ENCODE results near the gene DHX35.

GRCh38 chr20:38999217-38999616, 37.1 kb downstream of the DHX35 start:
- TF ChIP-seq CBX3 (IDR thresholded peaks at IDR 0.05; ENCODE audit: borderline replicate concordance, low read depth) (no peak), CTCF (IDR thresholded peaks at IDR 0.05 in 2 of 3, conservative IDR thresholded peaks at IDR 0.05 in 1 of 3; ENCODE audit: control insufficient read depth in 2 of 3, extremely low read depth in 1 of 3, insufficient read depth in 1 of 3, low read depth in 3 of 3, low read length in 3 of 3) (no peak), TCF7 (IDR thresholded peaks at IDR 0.05; ENCODE audit: borderline replicate concordance) (no peak), FOS (IDR thresholded peaks at IDR 0.05; ENCODE audit: borderline replicate concordance, extremely low read depth, insufficient read length) (no peak), EP300 (IDR thresholded peaks at IDR 0.05; ENCODE audit: borderline replicate concordance in 1 of 2, control insufficient read depth in 1 of 2, low read depth in 2 of 2, low read length in 2 of 2) (no peak), ETV6 (conservative IDR thresholded peaks at IDR 0.05 in 1 of 2, IDR thresholded peaks at IDR 0.05 in 1 of 2; ENCODE audit: borderline replicate concordance in 1 of 2, low read depth in 1 of 2) (no peak), EZH2 (IDR thresholded peaks at IDR 0.05; ENCODE audit: borderline replicate concordance, control insufficient read depth, low read depth, low read length) (no peak), MYC (IDR thresholded peaks at IDR 0.05; ENCODE audit: insufficient read depth, insufficient read length, insufficient replicate concordance, low read length, severe bottlenecking) (no peak), REST (IDR thresholded peaks at IDR 0.05; ENCODE audit: low read depth, low read length) (no peak), RAD21 (IDR thresholded peaks at IDR 0.05; ENCODE audit: insufficient read depth, low read depth, low read length) (no peak)
